Measurements from ENCODE around the gene SLC39A11. TPM values are rescaled to one million over a fixed set of nuclear protein-coding genes. Genes with fewer than 3 reads are reported as not detected.

SLC39A11 gene
- total and polyA plus RNA-seq, 2 of the 13 experiments (the other 11 are each of a cell fraction or from before 2014, with no cell fraction given): 17.2 to 31.5 TPM

- Histone ChIP-seq H3K79me2 (ENCODE audit: insufficient read depth, low read length) (no peaks in the 10 kb centered on the region), H3K27ac (ENCODE audit: extremely low read length, insufficient read depth, low read length) (no peak overlapping the region), H3K4me2 (ENCODE audit: low read depth, low read length) (no peak overlapping the region), H3K27me3 (ENCODE audit: control insufficient read depth in 1 of 2, insufficient read depth in 2 of 2, low read length in 2 of 2) (no peaks in the 10 kb centered on the region), H4K20me1 (ENCODE audit: insufficient read depth, low read length) (peaks cover 2% of the 10 kb centered on the region; the same call in 1 of the 2 replicates), H2AFZ (ENCODE audit: low read length) (no peak overlapping the region), H3K4me3 (replicated peaks in 1 of 3; ENCODE audit: insufficient read depth in 1 of 3, low read depth in 2 of 3, low read length in 3 of 3) (no peak overlapping the region), H3K9me3 (ENCODE audit: low read length) (no peaks in the 10 kb centered on the region), H3K9ac (ENCODE audit: insufficient read depth, low read depth, low read length) (no peak overlapping the region), H3K36me3 (replicated peaks in 1 of 2; ENCODE audit: control insufficient read depth in 1 of 2, insufficient read depth in 2 of 2, low read length in 2 of 2) (peaks cover 0 to 2% of the 10 kb centered on the region in 2 experiments; a peak in 3 of 5 replicates), H3K4me1 (ENCODE audit: insufficient read depth, low read length) (no peaks in the 10 kb centered on the region)
- no peak for DNase-seq (ENCODE audit: low spot score)
- ChIA-PET POLR2A (no interaction called here), CTCF (ENCODE audit: low intra/inter-chr PET ratio, low total read pairs) (no interaction called here)
- no peak for ATAC-seq
- intact Hi-C loops (cut with micrococcal nuclease; ENCODE audit: unreplicated experiment): no loop called here
- in situ Hi-C loops (cut with HindIII; ENCODE audit: extremely low pct_ligation_motif_present, low pct_unique_long_range_greater_than_20kb): loop anchor here (25.0 kb wide), 1 partner anchor 384 kb away; no protein-coding TSS in a partner anchor
- TF ChIP-seq ZMAT5 (CRISPR knock-in tag; IDR thresholded peaks at IDR 0.05; ENCODE audit: borderline replicate concordance, low read depth) (no peak), SNAPC5 (CRISPR knock-in tag; IDR thresholded peaks at IDR 0.05; ENCODE audit: borderline replicate concordance) (no peak), GPBP1L1 (CRISPR knock-in tag; IDR thresholded peaks at IDR 0.05) (no peak), STAT5B (CRISPR knock-in tag; IDR thresholded peaks at IDR 0.05) (no peak), GTF2F1 (IDR thresholded peaks at IDR 0.05; ENCODE audit: low read length) (no peak), NFRKB (IDR thresholded peaks at IDR 0.05) (no peak), CENPX (CRISPR knock-in tag; IDR thresholded peaks at IDR 0.05) (no peak), ZNF224 (CRISPR knock-in tag; IDR thresholded peaks at IDR 0.05) (no peak)
- no peak for FAIRE-seq
- 99% methylated on average over 3 of the region's 3 CpGs for WGBS (ENCODE audit: low lambda C conversion rate)
- BruUV-seq (replicated peaks): TSS peak; percentile 27
Measured at GRCh38 chr17:72946156-72946555, 146.3 kb downstream of the SLC39A11 start.

Data from HepG2 (cell line).